K562 (cell line): ENCODE measurements around the gene MBOAT2. TPM values are rescaled to one million over a fixed set of nuclear protein-coding genes. Genes with fewer than 3 reads are reported as not detected.

Experiments used
- ARID1B ChIP-seq: fragments of 450-650 bp; IDR thresholded peaks from 2 replicates; pipeline ENCODE4 v1.6.1; 2016; ENCODE audit warnings: antibody characterized with exemption, mild to moderate bottlenecking, inconsistent platforms
- CBFA2T3 ChIP-seq: fragments of 450-650 bp; IDR thresholded peaks from 2 replicates; pipeline ENCODE4 v1.6.1; 2017
- TCF3 ChIP-seq: sonication (generic); formaldehyde crosslinking; IDR thresholded peaks from 2 replicates; pipeline ENCODE4 v1.4.0; 2020; ENCODE audit warnings: mild to moderate bottlenecking, missing genetic modification reagents
- polyA plus RNA-seq, 8 experiments: library from polyadenylated mRNA; depleted of rRNA in 4 of 8; stranded (reverse) in 5 of 8; unstranded in 3 of 8; fragments of >200 nt; fragmentation: Nextera tagmentation in 2 of 8; fragmentation: Illumina TruSeq in 1 of 8; extraction: Ambion mirVana in 2 of 8; extraction: Trizol in 1 of 8; gene quantifications; 2 replicates each; pipeline versions ENCODE4 v1.2.1 to v1.2.3, GENCODE V29; 2011 to 2014; ENCODE audit warnings: inconsistent platforms in 1 of 8, missing spikeins in 1 of 8
- total RNA-seq, 7 experiments: library from RNA; depleted of rRNA in 6 of 7; stranded (reverse); fragments of >200 nt in 6 of 7; fragmentation: Illumina TruSeq in 2 of 7; extraction: Trizol in 2 of 7; gene quantifications; 2 replicates each; pipeline versions ENCODE4 v1.2.1 to v1.2.3, GENCODE V29; 2011 to 2021; ENCODE audit warnings: low replicate concordance in 1 of 7
- TF ChIP-seq, protein P1 (sequence below), 2 experiments: fragments of 450-650 bp; IDR thresholded peaks; 2 replicates each; pipeline ENCODE4 v1.6.1; 2018; ENCODE audit warnings: mild to moderate bottlenecking in 2 of 2, low read depth in 1 of 2; ENCODE audit not compliant: partially characterized antibody in 2 of 2

MBOAT2 gene
- total and polyA plus RNA-seq, 9 of the 15 experiments (the other 6 are each of a cell fraction or from before 2014, with no cell fraction given) = 8.4 to 122 (median 27.6) TPM

DNA sequence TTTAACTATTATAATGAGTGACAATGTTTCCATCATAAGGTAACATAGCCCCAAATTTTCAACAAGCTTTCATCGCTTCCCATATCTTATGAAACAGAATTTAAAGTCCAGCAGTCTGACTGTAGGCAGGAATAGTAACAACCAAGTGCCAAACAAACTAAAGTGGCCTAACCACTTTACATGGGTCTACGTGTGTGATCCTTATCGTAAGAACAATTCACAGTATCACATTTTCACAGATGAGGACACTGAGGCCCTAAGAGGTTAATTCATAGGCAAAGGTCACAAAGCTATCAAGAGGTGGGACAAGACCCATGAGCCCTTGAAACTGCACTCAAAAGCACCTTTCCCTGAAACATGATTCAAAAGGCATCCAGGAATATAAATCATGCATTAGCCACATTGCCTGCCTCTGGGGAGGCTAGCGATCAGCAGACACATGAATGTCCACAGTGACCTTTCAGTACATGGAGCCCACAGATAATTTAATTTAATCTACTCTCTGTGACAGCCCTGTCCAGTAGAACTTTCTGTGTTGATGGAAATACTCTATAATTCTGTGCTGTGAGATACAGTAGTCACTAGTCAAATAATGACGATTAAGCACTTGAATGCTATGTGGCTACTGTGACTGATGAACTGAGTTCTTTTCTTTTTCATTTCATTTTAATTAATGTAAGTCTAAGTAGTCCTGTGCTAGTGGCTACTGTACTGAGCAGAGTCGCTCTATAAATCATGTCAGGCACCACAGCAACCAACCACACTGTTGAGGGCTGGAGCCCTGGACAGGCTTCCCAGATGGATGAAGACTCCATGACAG lies 196.4 kb downstream of the MBOAT2 start (continued):
- TF ChIP-seq, protein P1, sequence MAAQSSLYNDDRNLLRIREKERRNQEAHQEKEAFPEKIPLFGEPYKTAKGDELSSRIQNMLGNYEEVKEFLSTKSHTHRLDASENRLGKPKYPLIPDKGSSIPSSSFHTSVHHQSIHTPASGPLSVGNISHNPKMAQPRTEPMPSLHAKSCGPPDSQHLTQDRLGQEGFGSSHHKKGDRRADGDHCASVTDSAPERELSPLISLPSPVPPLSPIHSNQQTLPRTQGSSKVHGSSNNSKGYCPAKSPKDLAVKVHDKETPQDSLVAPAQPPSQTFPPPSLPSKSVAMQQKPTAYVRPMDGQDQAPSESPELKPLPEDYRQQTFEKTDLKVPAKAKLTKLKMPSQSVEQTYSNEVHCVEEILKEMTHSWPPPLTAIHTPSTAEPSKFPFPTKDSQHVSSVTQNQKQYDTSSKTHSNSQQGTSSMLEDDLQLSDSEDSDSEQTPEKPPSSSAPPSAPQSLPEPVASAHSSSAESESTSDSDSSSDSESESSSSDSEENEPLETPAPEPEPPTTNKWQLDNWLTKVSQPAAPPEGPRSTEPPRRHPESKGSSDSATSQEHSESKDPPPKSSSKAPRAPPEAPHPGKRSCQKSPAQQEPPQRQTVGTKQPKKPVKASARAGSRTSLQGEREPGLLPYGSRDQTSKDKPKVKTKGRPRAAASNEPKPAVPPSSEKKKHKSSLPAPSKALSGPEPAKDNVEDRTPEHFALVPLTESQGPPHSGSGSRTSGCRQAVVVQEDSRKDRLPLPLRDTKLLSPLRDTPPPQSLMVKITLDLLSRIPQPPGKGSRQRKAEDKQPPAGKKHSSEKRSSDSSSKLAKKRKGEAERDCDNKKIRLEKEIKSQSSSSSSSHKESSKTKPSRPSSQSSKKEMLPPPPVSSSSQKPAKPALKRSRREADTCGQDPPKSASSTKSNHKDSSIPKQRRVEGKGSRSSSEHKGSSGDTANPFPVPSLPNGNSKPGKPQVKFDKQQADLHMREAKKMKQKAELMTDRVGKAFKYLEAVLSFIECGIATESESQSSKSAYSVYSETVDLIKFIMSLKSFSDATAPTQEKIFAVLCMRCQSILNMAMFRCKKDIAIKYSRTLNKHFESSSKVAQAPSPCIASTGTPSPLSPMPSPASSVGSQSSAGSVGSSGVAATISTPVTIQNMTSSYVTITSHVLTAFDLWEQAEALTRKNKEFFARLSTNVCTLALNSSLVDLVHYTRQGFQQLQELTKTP (IDR thresholded peaks at IDR 0.05; ENCODE audit: low read depth in 1 of 2, partially characterized antibody in 2 of 2) = no peak
- TF ChIP-seq CBFA2T3 (peak; percentile 66), ARID1B (0 out of 2 replicates have a peak, but pooled peaks have one; percentile 36), TCF3 (CRISPR knock-in tag) (peak; percentile 79)
